HEK293 (cell line): ENCODE measurements around the gene ITSN2.
"Not testable (repeated sequence)": the region's sequence is repeated elsewhere in the genome, so short reads cannot be mapped to it uniquely, and the experiment has no call there.

Experiments used
- CTCF ChIA-PET: fragments of 350-600 bp; formaldehyde crosslinking; extraction: SDS; loops from one replicate; lab custom pipeline; 2021; ENCODE audit warnings: antibody characterized with exemption; lab: Yijun Ruan, JAX
- POLR2A ChIA-PET: fragments of 300-600 bp; formaldehyde crosslinking; extraction: SDS; loops from one replicate; lab custom pipeline; 2020; ENCODE audit warnings: antibody characterized with exemption, inconsistent platforms; lab: Yijun Ruan, JAX
- H3K27ac ChIP-seq: fragments of 200-500 bp; sonication (Bioruptor generic); 2 replicates; pipeline ENCODE4 v1.5.1; 2014; ENCODE audit warnings: low read depth, low read length, control low read depth, inconsistent platforms; ENCODE audit errors: extremely low read depth
- H3K36me3 ChIP-seq, 2 experiments: fragments of 200-500 bp in 1 of 2; sonication (Bioruptor generic) in 1 of 2; 1 replicate in 1 of 2; 2 replicates in 1 of 2; pipeline ENCODE4 v1.5.1; 2014 to 2017; ENCODE audit warnings: inconsistent platforms in 2 of 2, low read length in 2 of 2; ENCODE audit not compliant: control insufficient read depth in 2 of 2, insufficient read depth in 1 of 2
- H3K4me1 ChIP-seq: fragments of 200-500 bp; sonication (Bioruptor generic); 2 replicates; pipeline ENCODE4 v1.5.1; 2014; ENCODE audit warnings: mild to moderate bottlenecking, low read length, inconsistent platforms; ENCODE audit not compliant: control insufficient read depth, insufficient read depth
- H3K4me3 ChIP-seq: 2 replicates; pipeline ENCODE4 v1.5.1; 2011; ENCODE audit warnings: low read depth, mild to moderate bottlenecking, control low read depth, low read length, moderate library complexity
- H3K9me3 ChIP-seq: fragments of 200-500 bp; sonication (Bioruptor generic); 2 replicates; pipeline ENCODE4 v1.5.1; 2014; ENCODE audit warnings: low read depth, low read length, inconsistent platforms; ENCODE audit not compliant: control insufficient read depth, insufficient read depth
- FEZF1 ChIP-seq: fragments of 450-650 bp; formaldehyde crosslinking; IDR thresholded peaks from 2 replicates; pipeline ENCODE4 v1.5.1; 2016; ENCODE audit warnings: missing biosample characterization, missing genetic modification characterization
- HOXA7 ChIP-seq: sonication (generic); formaldehyde crosslinking; IDR thresholded peaks from 2 replicates; pipeline ENCODE4 v1.8.1; 2022; ENCODE audit warnings: missing genetic modification reagents, borderline replicate concordance
- OSR2 ChIP-seq: fragments of 450-650 bp; formaldehyde crosslinking; IDR thresholded peaks from 2 replicates; pipeline ENCODE4 v1.5.1; 2016; ENCODE audit warnings: missing biosample characterization, missing genetic modification characterization
- SP2 ChIP-seq: fragments of 450-650 bp; formaldehyde crosslinking; IDR thresholded peaks from 2 replicates; pipeline ENCODE4 v1.5.1; 2016; ENCODE audit warnings: missing biosample characterization, missing genetic modification characterization
- SP7 ChIP-seq: fragments of 450-650 bp; formaldehyde crosslinking; IDR thresholded peaks from 2 replicates; pipeline ENCODE4 v1.5.1; 2016; ENCODE audit warnings: missing biosample characterization, missing genetic modification characterization
- ZNF155 ChIP-seq: fragments of 450-650 bp; formaldehyde crosslinking; IDR thresholded peaks from 2 replicates; pipeline ENCODE4 v1.5.1; 2016; ENCODE audit warnings: missing biosample characterization, missing genetic modification characterization
- ZNF341 ChIP-seq: fragments of 450-650 bp; formaldehyde crosslinking; IDR thresholded peaks from 2 replicates; pipeline ENCODE4; 2016; ENCODE audit warnings: low read depth, missing biosample characterization, missing genetic modification characterization
- ZNF366 ChIP-seq: fragments of 450-650 bp; formaldehyde crosslinking; conservative IDR thresholded peaks from 2 replicates; pipeline ENCODE4 v1.5.1; 2016; ENCODE audit warnings: missing biosample characterization, missing genetic modification characterization
- ZNF416 ChIP-seq: fragments of 450-650 bp; formaldehyde crosslinking; IDR thresholded peaks from 2 replicates; pipeline ENCODE4 v1.5.1; 2016; ENCODE audit warnings: missing biosample characterization, missing genetic modification characterization
- ZNF600 ChIP-seq: fragments of 450-650 bp; formaldehyde crosslinking; IDR thresholded peaks from 2 replicates; pipeline ENCODE4 v1.5.1; 2016; ENCODE audit warnings: missing biosample characterization, missing genetic modification characterization
- ZNF776 ChIP-seq: fragments of 450-650 bp; formaldehyde crosslinking; IDR thresholded peaks from 2 replicates; pipeline ENCODE4 v1.5.0; 2017; ENCODE audit warnings: missing biosample characterization, missing genetic modification characterization, borderline replicate concordance
- ZSCAN23 ChIP-seq: fragments of 450-650 bp; formaldehyde crosslinking; IDR thresholded peaks from 2 replicates; pipeline ENCODE4 v1.5.1; 2016; ENCODE audit warnings: missing biosample characterization, missing genetic modification characterization
- TF ChIP-seq, protein P1 (sequence below): fragments of 450-650 bp; formaldehyde crosslinking; IDR thresholded peaks from 2 replicates; pipeline ENCODE4; 2016; ENCODE audit warnings: missing biosample characterization, missing genetic modification characterization
- TF ChIP-seq, protein P2 (sequence below): IDR thresholded peaks from 2 replicates; pipeline ENCODE4 v1.6.1; 2011; ENCODE audit warnings: mild to moderate bottlenecking, low read depth, low read length, borderline replicate concordance
- TF ChIP-seq, protein P3 (sequence below): fragments of 450-650 bp; formaldehyde crosslinking; IDR thresholded peaks from 2 replicates; pipeline ENCODE4 v1.5.1; 2016; ENCODE audit warnings: missing biosample characterization, missing genetic modification characterization
- TF ChIP-seq, protein P4 (sequence below): fragments of 450-650 bp; formaldehyde crosslinking; IDR thresholded peaks from 2 replicates; pipeline ENCODE4 v1.5.1; 2016; ENCODE audit warnings: missing biosample characterization, missing genetic modification characterization
- TF ChIP-seq, protein P5 (sequence below): fragments of 450-650 bp; formaldehyde crosslinking; IDR thresholded peaks from 2 replicates; pipeline ENCODE4 v1.5.1; 2016; ENCODE audit warnings: missing biosample characterization, missing genetic modification characterization
- TF ChIP-seq, protein P6 (sequence below): fragments of 450-650 bp; formaldehyde crosslinking; IDR thresholded peaks from 2 replicates; pipeline ENCODE4 v1.5.1; 2016; ENCODE audit warnings: missing biosample characterization, missing genetic modification characterization

Gene ITSN2

DNA sequence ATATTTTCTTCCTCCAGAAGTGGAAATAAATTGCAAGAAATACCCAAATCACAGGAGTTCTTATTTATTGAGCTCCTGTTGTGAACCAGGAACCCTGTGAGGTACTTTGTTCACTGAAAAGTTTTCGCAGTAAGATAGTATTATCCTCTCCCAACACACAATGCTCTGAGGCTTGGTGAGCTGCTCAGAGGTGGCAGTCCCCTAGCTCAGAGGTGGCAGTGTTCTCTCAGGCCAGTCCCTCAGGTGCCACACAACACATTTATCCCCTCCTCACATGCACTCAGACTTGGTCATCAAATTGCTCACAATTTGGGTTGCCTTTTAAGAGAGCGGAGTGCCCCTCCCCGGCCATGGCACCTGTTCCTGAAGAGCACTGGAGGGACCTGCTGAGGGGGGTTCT, 159.5 kb downstream of the ITSN2 start (continued):
- no peak for TF ChIP-seq ZNF416 (tag by site-specific recombination)

DNA sequence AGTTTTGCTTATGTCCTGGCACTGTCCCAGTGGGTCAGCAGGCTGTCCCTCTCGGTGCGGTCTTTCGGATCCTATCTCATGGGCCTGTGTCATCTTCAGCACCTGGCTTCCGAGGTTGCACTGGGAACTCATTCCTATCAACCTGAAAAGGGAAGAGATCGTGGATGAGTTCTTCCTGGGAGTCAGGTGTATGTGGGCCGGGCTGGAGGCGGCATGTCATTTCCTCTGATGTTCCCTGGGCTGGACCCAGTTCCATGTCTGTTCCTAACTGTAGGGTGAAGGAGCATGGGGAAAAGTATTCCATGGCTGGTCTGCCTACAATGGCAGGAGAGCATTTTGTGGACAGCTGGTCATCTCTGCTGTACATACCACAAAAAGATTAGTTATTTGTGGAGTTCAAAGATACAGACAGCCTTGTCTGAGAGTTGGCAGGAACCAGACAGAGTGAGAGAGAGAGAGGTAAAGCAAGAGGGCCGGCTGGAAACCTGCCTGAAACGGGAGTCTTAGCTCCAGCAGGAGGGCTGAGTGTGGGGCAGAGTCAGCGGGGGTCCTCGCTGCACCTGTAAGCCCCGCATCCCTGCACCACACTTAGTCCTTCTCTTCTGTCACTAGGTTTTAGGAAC, 160.3 kb downstream of the ITSN2 start:
- TF ChIP-seq SP2 (tag by site-specific recombination): no peak
- no peak for TF ChIP-seq HOXA7
- TF ChIP-seq, protein P1, sequence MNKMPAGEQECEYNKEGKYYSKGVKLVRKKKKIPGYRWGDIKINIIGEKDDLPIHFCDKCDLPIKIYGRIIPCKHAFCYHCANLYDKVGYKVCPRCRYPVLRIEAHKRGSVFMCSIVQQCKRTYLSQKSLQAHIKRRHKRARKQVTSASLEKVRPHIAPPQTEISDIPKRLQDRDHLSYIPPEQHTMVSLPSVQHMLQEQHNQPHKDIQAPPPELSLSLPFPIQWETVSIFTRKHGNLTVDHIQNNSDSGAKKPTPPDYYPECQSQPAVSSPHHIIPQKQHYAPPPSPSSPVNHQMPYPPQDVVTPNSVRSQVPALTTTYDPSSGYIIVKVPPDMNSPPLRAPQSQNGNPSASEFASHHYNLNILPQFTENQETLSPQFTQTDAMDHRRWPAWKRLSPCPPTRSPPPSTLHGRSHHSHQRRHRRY: no peak
- no peak for TF ChIP-seq ZNF776 (tag by site-specific recombination)
- no peak for TF ChIP-seq ZSCAN23
- TF ChIP-seq ZNF341: no peak
- no peak for TF ChIP-seq ZNF155 (tag by site-specific recombination)
- no peak for TF ChIP-seq OSR2 (tag by site-specific recombination)
- no peak for TF ChIP-seq ZNF600 (tag by site-specific recombination)
- TF ChIP-seq, protein P2, sequence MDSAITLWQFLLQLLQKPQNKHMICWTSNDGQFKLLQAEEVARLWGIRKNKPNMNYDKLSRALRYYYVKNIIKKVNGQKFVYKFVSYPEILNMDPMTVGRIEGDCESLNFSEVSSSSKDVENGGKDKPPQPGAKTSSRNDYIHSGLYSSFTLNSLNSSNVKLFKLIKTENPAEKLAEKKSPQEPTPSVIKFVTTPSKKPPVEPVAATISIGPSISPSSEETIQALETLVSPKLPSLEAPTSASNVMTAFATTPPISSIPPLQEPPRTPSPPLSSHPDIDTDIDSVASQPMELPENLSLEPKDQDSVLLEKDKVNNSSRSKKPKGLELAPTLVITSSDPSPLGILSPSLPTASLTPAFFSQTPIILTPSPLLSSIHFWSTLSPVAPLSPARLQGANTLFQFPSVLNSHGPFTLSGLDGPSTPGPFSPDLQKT: no peak
- TF ChIP-seq, protein P3, sequence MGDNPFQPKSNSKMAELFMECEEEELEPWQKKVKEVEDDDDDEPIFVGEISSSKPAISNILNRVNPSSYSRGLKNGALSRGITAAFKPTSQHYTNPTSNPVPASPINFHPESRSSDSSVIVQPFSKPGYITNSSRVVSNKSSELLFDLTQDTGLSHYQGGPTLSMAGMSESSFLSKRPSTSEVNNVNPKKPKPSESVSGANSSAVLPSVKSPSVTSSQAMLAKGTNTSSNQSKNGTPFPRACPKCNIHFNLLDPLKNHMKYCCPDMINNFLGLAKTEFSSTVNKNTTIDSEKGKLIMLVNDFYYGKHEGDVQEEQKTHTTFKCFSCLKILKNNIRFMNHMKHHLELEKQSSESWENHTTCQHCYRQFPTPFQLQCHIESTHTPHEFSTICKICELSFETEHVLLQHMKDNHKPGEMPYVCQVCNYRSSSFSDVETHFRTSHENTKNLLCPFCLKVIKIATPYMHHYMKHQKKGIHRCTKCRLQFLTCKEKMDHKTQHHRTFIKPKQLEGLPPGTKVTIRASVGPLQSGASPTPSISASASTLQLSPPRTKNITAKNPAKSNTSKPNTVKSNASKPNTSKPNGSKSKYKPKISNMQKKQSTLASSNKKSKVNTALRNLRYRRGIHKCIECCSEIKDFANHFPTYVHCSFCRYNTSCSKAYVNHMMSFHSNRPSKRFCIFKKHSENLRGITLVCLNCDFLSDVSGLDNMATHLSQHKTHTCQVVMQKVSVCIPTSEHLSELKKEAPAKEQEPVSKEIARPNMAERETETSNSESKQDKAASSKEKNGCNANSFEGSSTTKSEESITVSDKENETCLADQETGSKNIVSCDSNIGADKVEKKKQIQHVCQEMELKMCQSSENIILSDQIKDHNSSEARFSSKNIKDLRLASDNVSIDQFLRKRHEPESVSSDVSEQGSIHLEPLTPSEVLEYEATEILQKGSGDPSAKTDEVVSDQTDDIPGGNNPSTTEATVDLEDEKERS (tag by site-specific recombination): no peak
- TF ChIP-seq, protein P4, sequence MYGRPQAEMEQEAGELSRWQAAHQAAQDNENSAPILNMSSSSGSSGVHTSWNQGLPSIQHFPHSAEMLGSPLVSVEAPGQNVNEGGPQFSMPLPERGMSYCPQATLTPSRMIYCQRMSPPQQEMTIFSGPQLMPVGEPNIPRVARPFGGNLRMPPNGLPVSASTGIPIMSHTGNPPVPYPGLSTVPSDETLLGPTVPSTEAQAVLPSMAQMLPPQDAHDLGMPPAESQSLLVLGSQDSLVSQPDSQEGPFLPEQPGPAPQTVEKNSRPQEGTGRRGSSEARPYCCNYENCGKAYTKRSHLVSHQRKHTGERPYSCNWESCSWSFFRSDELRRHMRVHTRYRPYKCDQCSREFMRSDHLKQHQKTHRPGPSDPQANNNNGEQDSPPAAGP: no peak
- no peak for TF ChIP-seq ZNF366
- TF ChIP-seq, protein P5, sequence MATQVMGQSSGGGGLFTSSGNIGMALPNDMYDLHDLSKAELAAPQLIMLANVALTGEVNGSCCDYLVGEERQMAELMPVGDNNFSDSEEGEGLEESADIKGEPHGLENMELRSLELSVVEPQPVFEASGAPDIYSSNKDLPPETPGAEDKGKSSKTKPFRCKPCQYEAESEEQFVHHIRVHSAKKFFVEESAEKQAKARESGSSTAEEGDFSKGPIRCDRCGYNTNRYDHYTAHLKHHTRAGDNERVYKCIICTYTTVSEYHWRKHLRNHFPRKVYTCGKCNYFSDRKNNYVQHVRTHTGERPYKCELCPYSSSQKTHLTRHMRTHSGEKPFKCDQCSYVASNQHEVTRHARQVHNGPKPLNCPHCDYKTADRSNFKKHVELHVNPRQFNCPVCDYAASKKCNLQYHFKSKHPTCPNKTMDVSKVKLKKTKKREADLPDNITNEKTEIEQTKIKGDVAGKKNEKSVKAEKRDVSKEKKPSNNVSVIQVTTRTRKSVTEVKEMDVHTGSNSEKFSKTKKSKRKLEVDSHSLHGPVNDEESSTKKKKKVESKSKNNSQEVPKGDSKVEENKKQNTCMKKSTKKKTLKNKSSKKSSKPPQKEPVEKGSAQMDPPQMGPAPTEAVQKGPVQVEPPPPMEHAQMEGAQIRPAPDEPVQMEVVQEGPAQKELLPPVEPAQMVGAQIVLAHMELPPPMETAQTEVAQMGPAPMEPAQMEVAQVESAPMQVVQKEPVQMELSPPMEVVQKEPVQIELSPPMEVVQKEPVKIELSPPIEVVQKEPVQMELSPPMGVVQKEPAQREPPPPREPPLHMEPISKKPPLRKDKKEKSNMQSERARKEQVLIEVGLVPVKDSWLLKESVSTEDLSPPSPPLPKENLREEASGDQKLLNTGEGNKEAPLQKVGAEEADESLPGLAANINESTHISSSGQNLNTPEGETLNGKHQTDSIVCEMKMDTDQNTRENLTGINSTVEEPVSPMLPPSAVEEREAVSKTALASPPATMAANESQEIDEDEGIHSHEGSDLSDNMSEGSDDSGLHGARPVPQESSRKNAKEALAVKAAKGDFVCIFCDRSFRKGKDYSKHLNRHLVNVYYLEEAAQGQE (tag by site-specific recombination): no peak
- TF ChIP-seq SP7 (tag by site-specific recombination): no peak
- TF ChIP-seq, protein P6, sequence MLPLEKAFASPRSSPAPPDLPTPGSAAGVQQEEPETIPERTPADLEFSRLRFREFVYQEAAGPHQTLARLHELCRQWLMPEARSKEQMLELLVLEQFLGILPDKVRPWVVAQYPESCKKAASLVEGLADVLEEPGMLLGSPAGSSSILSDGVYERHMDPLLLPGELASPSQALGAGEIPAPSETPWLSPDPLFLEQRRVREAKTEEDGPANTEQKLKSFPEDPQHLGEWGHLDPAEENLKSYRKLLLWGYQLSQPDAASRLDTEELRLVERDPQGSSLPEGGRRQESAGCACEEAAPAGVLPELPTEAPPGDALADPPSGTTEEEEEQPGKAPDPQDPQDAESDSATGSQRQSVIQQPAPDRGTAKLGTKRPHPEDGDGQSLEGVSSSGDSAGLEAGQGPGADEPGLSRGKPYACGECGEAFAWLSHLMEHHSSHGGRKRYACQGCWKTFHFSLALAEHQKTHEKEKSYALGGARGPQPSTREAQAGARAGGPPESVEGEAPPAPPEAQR (tag by site-specific recombination): no peak
- no peak for TF ChIP-seq FEZF1
- H3K27ac ChIP-seq: no peak overlapping the region
- CTCF ChIA-PET: no interaction called here
- H3K9me3 ChIP-seq: no peaks in the 10 kb centered on the region
- peaks cover 0 to 17% of the 10 kb centered on the region in 2 experiments; a peak in 1 of 3 replicates for H3K36me3 ChIP-seq
- H3K4me1 ChIP-seq: no peaks in the 10 kb centered on the region
- H3K4me3 ChIP-seq: no peak overlapping the region
- POLR2A ChIA-PET: no interaction called here

DNA sequence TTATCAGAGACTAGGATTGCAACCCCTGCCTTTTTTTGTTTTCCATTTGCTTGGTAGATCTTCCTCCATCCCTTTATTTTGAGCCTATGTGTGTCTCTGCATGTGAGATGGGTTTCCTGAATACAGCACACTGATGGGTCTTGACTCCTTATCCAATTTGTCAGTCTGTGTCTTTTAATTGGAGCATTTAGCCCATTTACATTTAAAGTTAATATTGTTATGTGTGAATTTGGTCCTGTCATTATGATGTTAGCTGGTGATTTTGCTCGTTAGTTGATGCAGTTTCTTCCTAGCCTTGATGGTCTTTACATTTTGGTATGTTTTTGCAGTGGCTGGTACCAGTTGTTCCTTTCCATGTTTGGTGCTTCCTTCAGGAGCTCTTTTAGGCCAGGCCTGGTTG, 163.1 kb downstream of the ITSN2 start:
- POLR2A ChIA-PET, CTCF ChIA-PET: not testable (repeated sequence)

More for the DNA sequence above, 163.1 kb downstream of the ITSN2 start:
- not testable (repeated sequence) for H3K36me3 ChIP-seq, H3K4me1 ChIP-seq, H3K9me3 ChIP-seq, H3K27ac ChIP-seq, H3K4me3 ChIP-seq
